Type B pancreatic cell (in vitro differentiated cells): ENCODE measurements around the gene LRIG2. TPM values are rescaled to one million over a fixed set of nuclear protein-coding genes. Genes with fewer than 3 reads are reported as not detected.

ENCODE experiments used
- DNase-seq: peaks from one replicate; pipeline ENCODE4 v3.0.0; 2021; ENCODE audit warnings: mixed read lengths; ENCODE audit not compliant: unreplicated experiment; ENCODE audit errors: extremely low spot score
- H3K27ac Mint-ChIP-seq: 2 replicates; pipeline ENCODE4 v1.8.0; 2021; ENCODE audit warnings: mild to moderate bottlenecking, mixed read lengths
- H3K27me3 Mint-ChIP-seq: 2 replicates; pipeline ENCODE4 v1.8.0; 2021; ENCODE audit warnings: mixed read lengths
- H3K36me3 Mint-ChIP-seq: 2 replicates; pipeline ENCODE4 v1.8.0; 2021; ENCODE audit warnings: mixed read lengths
- H3K4me1 Mint-ChIP-seq: one replicate; pipeline ENCODE4 v1.8.0; 2021; ENCODE audit warnings: mixed read lengths; ENCODE audit not compliant: unreplicated experiment
- H3K4me3 Mint-ChIP-seq: 2 replicates; pipeline ENCODE4 v1.8.0; 2021; ENCODE audit warnings: mild to moderate bottlenecking, mixed read lengths
- H3K9me3 Mint-ChIP-seq: 2 replicates; pipeline ENCODE4 v1.8.0; 2021; ENCODE audit warnings: mixed read lengths
- CTCF ChIP-seq: fragments of 200-600 bp; sonication (generic); conservative IDR thresholded peaks from 2 replicates; pipeline ENCODE4 v1.5.0; 2021; ENCODE audit warnings: antibody characterized with exemption, mild to moderate bottlenecking
- total RNA-seq: library from RNA; stranded (reverse); gene quantifications from 2 replicates; pipeline ENCODE4 v1.2.1, GENCODE V29; 2021; ENCODE audit warnings: low replicate concordance

Gene LRIG2
- total RNA-seq, 1 donor from 2014 or later, result 17.7 TPM

GRCh38 chr1:113035086-113035485 lies 37.9 kb upstream of the LRIG2 start:
- TF ChIP-seq CTCF, result no peak
- H3K27ac Mint-ChIP-seq, result no peak overlapping the region
- no peaks in the 10 kb centered on the region for H3K36me3 Mint-ChIP-seq

GRCh38 chr1:113036639-113037321 lies 36.2 kb upstream of the LRIG2 start:
- no peak for TF ChIP-seq CTCF

More at GRCh38 chr1:113035086-113035485, 37.9 kb upstream of the LRIG2 start:
- Mint-ChIP-seq H3K4me3 (no peak overlapping the region), H3K4me1 (peaks cover 13% of the 10 kb centered on the region), H3K9me3 (no peaks in the 10 kb centered on the region), H3K27me3 (peaks cover 2% of the 10 kb centered on the region)
- DNase-seq, result no peak

DNA sequence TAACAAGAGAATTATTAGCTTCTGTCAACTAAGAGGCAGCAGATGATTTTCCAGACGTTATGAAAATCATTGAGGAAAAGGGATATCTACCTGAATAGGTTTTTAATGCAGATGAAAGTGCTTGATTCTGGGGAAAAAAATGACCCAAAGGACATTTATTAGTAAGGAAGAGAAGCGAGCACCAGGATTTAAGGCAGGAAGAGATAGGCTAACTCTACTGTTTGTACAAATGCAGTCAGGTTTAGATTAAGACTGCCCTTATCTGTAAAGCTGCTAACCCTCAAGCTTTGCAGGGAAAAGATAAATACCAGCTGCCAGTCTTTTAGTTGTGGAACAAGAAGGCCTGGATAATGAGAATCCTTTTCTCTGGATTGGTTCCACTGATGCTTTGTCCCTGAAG lies 33.0 kb upstream of the LRIG2 start:
- no peak for TF ChIP-seq CTCF
- H3K27me3 Mint-ChIP-seq, result peaks cover 2% of the 10 kb centered on the region
- H3K9me3 Mint-ChIP-seq, result no peaks in the 10 kb centered on the region
- H3K4me3 Mint-ChIP-seq, result no peak overlapping the region
- peaks cover 37% of the 10 kb centered on the region for H3K4me1 Mint-ChIP-seq
- no peaks in the 10 kb centered on the region for H3K36me3 Mint-ChIP-seq
- no peak for DNase-seq
- no peak overlapping the region for H3K27ac Mint-ChIP-seq

More at GRCh38 chr1:113036639-113037321, 36.2 kb upstream of the LRIG2 start:
- Mint-ChIP-seq H3K9me3 (no peaks in the 10 kb centered on the region), H3K27me3 (peaks cover 2% of the 10 kb centered on the region), H3K27ac (no peak overlapping the region), H3K36me3 (no peaks in the 10 kb centered on the region), H3K4me3 (no peak overlapping the region), H3K4me1 (peaks cover 17% of the 10 kb centered on the region)
- no peak for DNase-seq

DNA sequence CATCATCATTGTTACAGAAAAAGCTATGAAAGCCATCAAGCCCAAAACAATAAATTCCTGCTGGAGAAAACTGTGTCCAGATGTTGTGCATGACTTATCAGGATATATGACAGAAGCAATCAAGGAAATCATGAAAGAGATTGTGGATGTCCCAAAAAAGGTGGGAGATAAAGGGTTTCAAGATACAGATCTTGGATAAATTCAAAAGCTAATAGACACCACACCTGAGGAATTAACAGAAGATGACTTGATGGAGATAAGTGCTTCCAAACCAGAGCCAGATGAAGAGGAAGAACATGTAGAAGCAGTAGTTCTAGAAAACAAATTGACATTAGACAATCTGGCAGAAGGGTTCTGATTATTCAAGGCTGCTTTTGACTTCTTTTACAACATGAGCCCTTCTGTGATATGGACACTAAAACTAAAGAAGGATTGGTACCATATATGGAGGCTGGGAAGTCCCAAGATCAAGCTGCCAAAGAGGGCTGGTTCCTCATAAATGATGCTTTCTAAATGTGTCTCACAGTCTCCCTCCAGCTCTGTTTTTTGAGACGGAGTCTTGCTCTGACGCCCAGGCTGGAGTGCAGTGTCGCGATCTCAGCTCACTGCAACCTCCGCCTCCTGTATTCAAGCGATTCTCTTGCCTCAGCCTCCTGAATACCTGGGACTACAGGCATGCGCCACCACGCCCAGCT lies 32.1 kb upstream of the LRIG2 start:
- H3K4me1 Mint-ChIP-seq, result peaks cover 37% of the 10 kb centered on the region
- no peaks in the 10 kb centered on the region for H3K9me3 Mint-ChIP-seq
- H3K4me3 Mint-ChIP-seq, result no peak overlapping the region
- no peak for DNase-seq
- H3K27me3 Mint-ChIP-seq, result peaks cover 2% of the 10 kb centered on the region
- H3K36me3 Mint-ChIP-seq, result no peaks in the 10 kb centered on the region
- TF ChIP-seq CTCF, result no peak
- H3K27ac Mint-ChIP-seq, result no peak overlapping the region

- DNase-seq, result no peak
- no peaks in the 10 kb centered on the region for H3K36me3 Mint-ChIP-seq
- TF ChIP-seq CTCF, result no peak
- peak overlapping the region; percentile 12 for H3K4me3 Mint-ChIP-seq
- no peaks in the 10 kb centered on the region for H3K9me3 Mint-ChIP-seq
- H3K27ac Mint-ChIP-seq, result peak overlapping the region; percentile 85
- H3K27me3 Mint-ChIP-seq, result no peaks in the 10 kb centered on the region
- peaks cover 33% of the 10 kb centered on the region for H3K4me1 Mint-ChIP-seq
Observed at GRCh38 chr1:113041569-113042284, 31.3 kb upstream of the LRIG2 start.
